A673 (cell line): ENCODE results near the gene SNAPC5. TPM values are rescaled to one million over a fixed set of nuclear protein-coding genes. Genes with fewer than 3 reads are reported as not detected.

Experiments
- BruUV-seq: library from RNA; stranded (reverse); fragments of 400-500 nt; replicated peaks from 2 replicates; lab custom pipeline; 2021; lab: Mats Ljungman, UMichigan
- CTCF ChIA-PET: fragments of 300-600 bp; sonication (Branson Sonifier 250); formaldehyde crosslinking; loops from one replicate; lab custom pipeline; 2022; ENCODE audit warnings: antibody characterized with exemption; lab: Charles Lee
- POLR2A ChIA-PET: fragments of 300-600 bp; sonication (Branson Sonifier 250); formaldehyde crosslinking; loops from one replicate; lab custom pipeline; 2022; ENCODE audit warnings: antibody characterized with exemption; ENCODE audit not compliant: low non-redundant PET; lab: Charles Lee
- DNase-seq: peaks from one replicate; pipeline ENCODE4 v3.0.0-alpha.2; 2015; ENCODE audit warnings: low spot score
- H3K27ac ChIP-seq: fragments of 200-600 bp; sonication (generic); 2 replicates; pipeline ENCODE4 v1.5.1; 2016; ENCODE audit warnings: mixed run types, low read depth, mild to moderate bottlenecking, mixed read lengths, antibody characterized with exemption, low read length; ENCODE audit not compliant: poor library complexity, severe bottlenecking
- H3K27me3 ChIP-seq: fragments of 200-600 bp; sonication (generic); replicated peaks from 2 replicates; pipeline ENCODE4 v1.6.1; 2017; ENCODE audit warnings: mixed run types, low read depth, mild to moderate bottlenecking, mixed read lengths, antibody characterized with exemption, low read length; ENCODE audit not compliant: insufficient read depth, poor library complexity
- H3K36me3 ChIP-seq: fragments of 200-600 bp; sonication (generic); 2 replicates; pipeline ENCODE4 v1.6.1; 2016; ENCODE audit warnings: mixed run types, mild to moderate bottlenecking, mixed read lengths, antibody characterized with exemption, low read length; ENCODE audit not compliant: insufficient read depth, poor library complexity, severe bottlenecking
- H3K4me1 ChIP-seq: fragments of 200-600 bp; sonication (generic); 2 replicates; pipeline ENCODE4 v1.6.1; 2017; ENCODE audit warnings: mixed run types, mild to moderate bottlenecking, mixed read lengths, antibody characterized with exemption, low read length; ENCODE audit not compliant: insufficient read depth, poor library complexity, severe bottlenecking
- H3K4me3 ChIP-seq: fragments of 200-600 bp; sonication (generic); 2 replicates; pipeline ENCODE4 v1.5.1; 2016; ENCODE audit warnings: low read depth, mixed run types, mild to moderate bottlenecking, mixed read lengths, low read length; ENCODE audit not compliant: poor library complexity, severe bottlenecking
- H3K9me3 ChIP-seq: fragments of 200-600 bp; sonication (generic); 2 replicates; pipeline ENCODE4 v1.6.1; 2016; ENCODE audit warnings: mixed run types, low read depth, mild to moderate bottlenecking, mixed read lengths, antibody characterized with exemption, low read length; ENCODE audit not compliant: poor library complexity, severe bottlenecking
- EZH2 ChIP-seq: fragments of 200-600 bp; sonication (generic); IDR thresholded peaks from 2 replicates; pipeline ENCODE4 v1.6.1; 2017; ENCODE audit warnings: borderline replicate concordance, low read depth, mild to moderate bottlenecking, mixed read lengths, antibody characterized with exemption, low read length; ENCODE audit not compliant: poor library complexity, severe bottlenecking
- intact Hi-C: fragments of 100-400 bp; cut with micrococcal nuclease; formaldehyde crosslinking; loops from one replicate; pipeline ENCODE4 v1.10.0; 2022; ENCODE audit not compliant: unreplicated experiment
- total RNA-seq: library from RNA; stranded (reverse); gene quantifications from 2 replicates; pipeline ENCODE4 v1.2.3, GENCODE V29; 2021
- TF ChIP-seq, protein P1 (sequence below): fragments of 300-800, 200-600 bp; sonication (generic); conservative IDR thresholded peaks from 2 replicates; pipeline ENCODE4 v1.5.1; 2017; ENCODE audit warnings: low read depth, mild to moderate bottlenecking, antibody characterized with exemption, low read length, moderate library complexity, mixed read lengths

SNAPC5 gene
- total RNA-seq, 1 experiment from 2014 or later = 28.9 TPM

GRCh38 chr15:66477011-66477410, 20.6 kb downstream of the SNAPC5 start:
- no peak for TF ChIP-seq EZH2
- TF ChIP-seq, protein P1, sequence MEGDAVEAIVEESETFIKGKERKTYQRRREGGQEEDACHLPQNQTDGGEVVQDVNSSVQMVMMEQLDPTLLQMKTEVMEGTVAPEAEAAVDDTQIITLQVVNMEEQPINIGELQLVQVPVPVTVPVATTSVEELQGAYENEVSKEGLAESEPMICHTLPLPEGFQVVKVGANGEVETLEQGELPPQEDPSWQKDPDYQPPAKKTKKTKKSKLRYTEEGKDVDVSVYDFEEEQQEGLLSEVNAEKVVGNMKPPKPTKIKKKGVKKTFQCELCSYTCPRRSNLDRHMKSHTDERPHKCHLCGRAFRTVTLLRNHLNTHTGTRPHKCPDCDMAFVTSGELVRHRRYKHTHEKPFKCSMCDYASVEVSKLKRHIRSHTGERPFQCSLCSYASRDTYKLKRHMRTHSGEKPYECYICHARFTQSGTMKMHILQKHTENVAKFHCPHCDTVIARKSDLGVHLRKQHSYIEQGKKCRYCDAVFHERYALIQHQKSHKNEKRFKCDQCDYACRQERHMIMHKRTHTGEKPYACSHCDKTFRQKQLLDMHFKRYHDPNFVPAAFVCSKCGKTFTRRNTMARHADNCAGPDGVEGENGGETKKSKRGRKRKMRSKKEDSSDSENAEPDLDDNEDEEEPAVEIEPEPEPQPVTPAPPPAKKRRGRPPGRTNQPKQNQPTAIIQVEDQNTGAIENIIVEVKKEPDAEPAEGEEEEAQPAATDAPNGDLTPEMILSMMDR = no peak
- Histone ChIP-seq H3K9me3 (no peaks in the 10 kb centered on the region), H3K4me3 (no peak overlapping the region), H3K27me3 (no peaks in the 10 kb centered on the region), H3K36me3 (no peaks in the 10 kb centered on the region), H3K4me1 (no peaks in the 10 kb centered on the region), H3K27ac (no peak overlapping the region)
- CTCF ChIA-PET = no interaction called here
- POLR2A ChIA-PET = no interaction called here
- intact Hi-C loops = no loop called here
- no TSS peak for BruUV-seq
- DNase-seq = no peak

- POLR2A ChIA-PET = no interaction called here
- BruUV-seq = no TSS peak
Measured at GRCh38 chr15:66476535-66476934, 21.0 kb downstream of the SNAPC5 start.

DNA sequence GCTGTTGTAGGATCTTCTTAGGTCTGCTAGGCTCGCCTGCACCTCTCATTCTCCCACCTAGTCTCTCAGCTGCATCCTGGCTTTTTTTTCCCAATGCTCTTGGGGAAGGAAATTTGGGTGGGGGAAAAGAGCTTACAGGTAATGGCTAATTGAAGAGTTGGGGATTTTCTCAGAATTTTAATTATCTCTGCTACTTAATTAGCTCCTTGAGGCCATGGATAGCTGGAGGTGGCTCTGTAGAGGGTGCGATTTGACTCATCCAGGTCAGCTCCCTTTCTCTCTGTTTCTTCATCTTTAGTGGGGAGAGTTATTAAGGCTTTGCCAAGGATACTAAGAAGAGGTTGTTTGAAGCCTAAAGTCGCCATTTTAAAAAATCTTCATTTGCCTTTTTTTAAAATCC, 22.6 kb downstream of the SNAPC5 start:
- no peak for TF ChIP-seq EZH2
- TF ChIP-seq, protein P1 = no peak
- POLR2A ChIA-PET = no interaction called here
- Histone ChIP-seq H3K4me1 (no peaks in the 10 kb centered on the region), H3K4me3 (no peak overlapping the region), H3K27ac (no peak overlapping the region), H3K36me3 (no peaks in the 10 kb centered on the region), H3K9me3 (no peaks in the 10 kb centered on the region), H3K27me3 (no peaks in the 10 kb centered on the region)
- BruUV-seq = no TSS peak
- intact Hi-C loops = no loop called here
- CTCF ChIA-PET = interaction anchor here (0.6 kb wide), 1 partner anchor 612 kb away, joined by 4 read pairs; no protein-coding TSS in a partner anchor
- DNase-seq = no peak

More at GRCh38 chr15:66476535-66476934, 21.0 kb downstream of the SNAPC5 start:
- CTCF ChIA-PET = no interaction called here
- H3K9me3 ChIP-seq = no peaks in the 10 kb centered on the region
- no peak overlapping the region for H3K4me3 ChIP-seq
- no peaks in the 10 kb centered on the region for H3K36me3 ChIP-seq
- intact Hi-C loops = no loop called here
- no peak for TF ChIP-seq EZH2
- TF ChIP-seq, protein P1 = no peak
- no peaks in the 10 kb centered on the region for H3K4me1 ChIP-seq
- H3K27me3 ChIP-seq = no peaks in the 10 kb centered on the region
- DNase-seq = no peak
- H3K27ac ChIP-seq = no peak overlapping the region
